BJ (cell line): ENCODE data around the gene EP400. TPM values are rescaled to one million over a fixed set of nuclear protein-coding genes. Genes with fewer than 3 reads are reported as not detected.

ENCODE experiments used
- CTCF ChIA-PET: fragments of 350-600 bp; formaldehyde crosslinking; extraction: SDS; loops from one replicate; lab custom pipeline; 2021; ENCODE audit warnings: antibody characterized with exemption, inconsistent platforms; lab: Yijun Ruan, JAX
- POLR2A ChIA-PET: fragments of 300-600 bp; sonication (Branson Sonifier 250); formaldehyde crosslinking; extraction: SDS; loops from one replicate; lab custom pipeline; 2021; ENCODE audit warnings: antibody characterized with exemption; lab: Charles Lee
- DNase-seq: peaks from one replicate; pipeline ENCODE4 v3.0.0-alpha.2; 2011; ENCODE audit warnings: low read depth
- H3K27me3 ChIP-seq: 2 replicates; pipeline ENCODE4 v1.6.0; 2011; ENCODE audit warnings: low read length; ENCODE audit not compliant: control insufficient read depth, insufficient read depth
- H3K36me3 ChIP-seq: 2 replicates; pipeline ENCODE4 v1.5.1; 2011; ENCODE audit warnings: low read length; ENCODE audit not compliant: control insufficient read depth, insufficient read depth
- H3K4me3 ChIP-seq: 2 replicates; pipeline ENCODE4 v1.5.1; 2011; ENCODE audit warnings: low read depth, mild to moderate bottlenecking, control low read depth, low read length
- CTCF ChIP-seq: IDR thresholded peaks from 2 replicates; pipeline ENCODE4 v1.5.1; 2011; ENCODE audit warnings: low read depth, mild to moderate bottlenecking, control low read depth, inconsistent platforms, low read length, moderate library complexity; ENCODE audit not compliant: insufficient read depth
- polyA plus RNA-seq: library from polyadenylated mRNA; depleted of rRNA; stranded (reverse); fragments of >200 nt; gene quantifications from 2 replicates; pipeline ENCODE4 v1.2.3, GENCODE V29; 2011

Gene EP400
- polyA plus RNA-seq, 1 experiment, result 2.5 TPM

DNA sequence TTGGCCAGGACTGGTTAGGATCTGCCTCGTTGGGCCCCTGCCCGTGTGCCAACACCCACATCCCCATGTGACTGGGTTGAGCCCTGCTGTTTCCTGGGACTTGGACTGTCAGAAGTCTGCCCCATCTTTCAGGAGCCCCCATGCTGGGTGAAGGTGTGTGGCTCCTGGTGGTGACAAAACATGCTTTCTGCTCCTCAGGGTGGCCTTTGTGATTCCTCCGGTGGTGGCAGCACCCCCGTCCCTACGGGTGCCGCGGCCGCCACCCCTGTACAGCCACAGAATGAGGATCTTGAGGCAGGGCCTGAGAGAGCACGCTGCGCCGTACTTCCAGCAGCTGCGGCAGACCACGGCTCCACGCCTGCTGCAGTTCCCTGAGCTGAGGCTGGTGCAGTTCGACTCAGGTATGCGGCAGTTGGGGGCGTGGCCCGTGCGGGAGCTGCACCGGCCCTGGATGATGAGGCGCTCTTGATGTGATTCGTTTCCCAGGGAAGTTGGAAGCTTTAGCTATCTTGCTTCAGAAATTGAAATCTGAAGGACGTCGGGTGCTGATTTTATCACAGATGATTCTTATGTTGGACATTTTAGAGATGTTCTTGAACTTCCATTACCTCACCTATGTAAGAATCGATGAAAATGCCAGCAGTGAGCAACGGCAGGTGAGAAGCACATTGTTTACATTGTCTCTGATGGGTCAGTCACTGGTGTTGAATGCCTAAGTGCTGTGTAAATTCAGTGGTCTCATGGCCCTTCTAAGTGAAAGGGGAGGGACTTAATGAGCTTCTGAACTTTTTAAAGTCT is 80.0 kb downstream of the EP400 start:
- ChIA-PET CTCF (interaction anchor here (1.1 kb wide), 1 partner anchor 18 kb away, joined by 3 read pairs; no protein-coding TSS in a partner anchor), POLR2A (no interaction called here)
- Histone ChIP-seq H3K27me3 (no peaks in the 10 kb centered on the region), H3K36me3 (peaks cover 46% of the 10 kb centered on the region), H3K4me3 (no peak overlapping the region)
- no peak for DNase-seq
- TF ChIP-seq CTCF, result no peak

GRCh38 chr12:132030367-132031038 is 80.8 kb downstream of the EP400 start:
- ChIA-PET CTCF (no interaction called here), POLR2A (no interaction called here)

DNA sequence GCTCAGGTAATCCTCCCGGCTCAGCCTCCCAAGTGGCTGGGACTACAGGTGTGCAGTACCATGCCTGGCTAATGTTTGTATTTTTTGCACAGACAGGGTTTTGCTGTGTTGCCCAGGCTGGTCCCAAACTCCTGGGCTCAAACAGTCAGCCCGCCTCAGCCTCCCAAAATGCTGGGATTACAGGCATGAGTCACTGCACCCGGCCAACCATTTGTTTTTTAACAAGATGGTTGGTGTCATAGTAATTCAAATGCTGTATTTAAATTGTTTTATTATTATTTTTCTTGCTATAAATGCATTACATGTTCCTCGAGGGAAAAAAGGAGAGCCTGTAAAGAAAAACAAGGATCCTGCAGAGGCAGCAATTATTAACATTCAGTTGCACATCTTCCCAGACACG is 83.9 kb downstream of the EP400 start:
- no peak overlapping the region for H3K4me3 ChIP-seq
- ChIA-PET CTCF (no interaction called here), POLR2A (no interaction called here)
- H3K36me3 ChIP-seq, result peaks cover 38% of the 10 kb centered on the region
- DNase-seq, result no peak
- no peak for TF ChIP-seq CTCF
- H3K27me3 ChIP-seq, result no peaks in the 10 kb centered on the region

More at GRCh38 chr12:132030367-132031038, 80.8 kb downstream of the EP400 start:
- TF ChIP-seq CTCF, result no peak
- H3K4me3 ChIP-seq, result no peak overlapping the region
- no peaks in the 10 kb centered on the region for H3K27me3 ChIP-seq
- no peak for DNase-seq
- H3K36me3 ChIP-seq, result peaks cover 45% of the 10 kb centered on the region

DNA sequence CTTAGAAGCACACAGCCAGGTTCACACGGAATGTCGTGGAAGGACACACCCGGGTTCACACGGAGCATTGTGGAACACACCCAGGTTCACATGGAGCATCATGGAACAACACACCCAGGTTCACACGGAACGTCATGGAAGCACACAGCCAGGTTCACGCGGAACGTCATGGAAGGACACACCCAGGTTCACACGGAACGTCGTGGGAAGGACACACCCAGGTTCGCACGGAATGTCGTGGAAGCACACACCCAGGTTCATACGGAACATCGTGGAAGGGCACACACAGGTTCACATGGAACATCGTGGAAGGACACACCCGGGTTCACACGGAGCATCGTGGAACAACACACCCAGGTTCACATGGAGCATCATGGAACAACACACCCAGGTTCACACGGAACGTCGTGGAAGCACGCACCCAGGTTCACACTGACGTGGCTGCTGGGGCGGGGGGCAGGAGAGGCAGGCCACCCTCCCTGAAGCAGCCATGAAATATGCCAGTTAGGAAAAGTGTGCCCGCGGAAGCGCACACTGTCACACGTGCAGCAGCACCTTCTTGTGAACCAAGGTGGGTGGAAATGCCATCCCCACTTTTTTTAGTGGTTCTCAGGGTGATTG is 86.4 kb downstream of the EP400 start:
- no peak for TF ChIP-seq CTCF
- peaks cover 30% of the 10 kb centered on the region for H3K36me3 ChIP-seq
- DNase-seq, result no peak
- ChIA-PET CTCF (interaction anchor here (1.9 kb wide), 1 partner anchor 87 kb away, joined by 4 read pairs; the partner anchor contains the start of gene EP400), POLR2A (no interaction called here)
- H3K4me3 ChIP-seq, result no peak overlapping the region
- no peaks in the 10 kb centered on the region for H3K27me3 ChIP-seq
